ENCODE measurements around the gene PEX5. TPM values are rescaled to one million over a fixed set of nuclear protein-coding genes. Genes with fewer than 3 reads are reported as not detected.

The PEX5 gene
- polyA plus RNA-seq, 1 donor (not counting 4 experiments of a cell fraction or from before 2014, with no cell fraction given), result 14.4 TPM

- Histone ChIP-seq H3K4me1 (ENCODE audit: control insufficient read depth, extremely low read depth, insufficient read depth, low read length) (no peaks in the 10 kb centered on the region), H3K27ac (ENCODE audit: control insufficient read depth, insufficient read depth, low read length) (no peak overlapping the region), H3K27me3 (ENCODE audit: control insufficient read depth, extremely low read depth, insufficient read depth, low read length) (no peaks in the 10 kb centered on the region), H3K4me3 (ENCODE audit: control insufficient read depth in 2 of 3, extremely low read depth in 1 of 3, insufficient read depth in 2 of 3, low read depth in 1 of 3, low read length in 3 of 3) (no peak overlapping the region), H3K36me3 (ENCODE audit: control insufficient read depth in 2 of 2, extremely low read depth in 1 of 2, insufficient read depth in 2 of 2, low read length in 2 of 2) (peaks cover 27 to 28% of the 10 kb centered on the region in 2 experiments), H3K79me2 (ENCODE audit: control insufficient read depth, insufficient read depth, low read length) (no peaks in the 10 kb centered on the region), H3K9me3 (ENCODE audit: control insufficient read depth, low read depth, low read length) (peaks cover 1% of the 10 kb centered on the region), H2AFZ (ENCODE audit: control insufficient read depth, low read length) (no peak overlapping the region), H3K4me2 (ENCODE audit: control insufficient read depth, extremely low read depth, insufficient read depth, low read depth, low read length) (no peak overlapping the region), H3K9me1 (ENCODE audit: control insufficient read depth, extremely low read depth, insufficient read depth, low read length) (no peaks in the 10 kb centered on the region), H4K20me1 (ENCODE audit: control insufficient read depth, extremely low read depth, insufficient read depth, low read length) (no peaks in the 10 kb centered on the region), H3K9ac (ENCODE audit: control insufficient read depth, extremely low read depth, insufficient read depth, low read length) (no peak overlapping the region)
- dilution Hi-C loops (cut with MboI; ENCODE audit: extremely low pct_ligation_motif_present, low sequenced_read_pairs), result no loop called here
- DNase-seq (ENCODE audit: low read depth, low spot score) (no peak), FAIRE-seq (no peak)
- TF ChIP-seq CTCF (optimal IDR thresholded peaks at IDR 0.05 in 1 of 3, IDR thresholded peaks at IDR 0.05 in 1 of 3, conservative IDR thresholded peaks at IDR 0.05 in 1 of 3; ENCODE audit: extremely low read depth in 1 of 3, insufficient read depth in 2 of 3, low read length in 3 of 3) (no peak), EZH2 (IDR thresholded peaks at IDR 0.05; ENCODE audit: low read length) (no peak)
Measured at GRCh38 chr12:7209958-7210357, 20.5 kb downstream of the PEX5 start.

DNA sequence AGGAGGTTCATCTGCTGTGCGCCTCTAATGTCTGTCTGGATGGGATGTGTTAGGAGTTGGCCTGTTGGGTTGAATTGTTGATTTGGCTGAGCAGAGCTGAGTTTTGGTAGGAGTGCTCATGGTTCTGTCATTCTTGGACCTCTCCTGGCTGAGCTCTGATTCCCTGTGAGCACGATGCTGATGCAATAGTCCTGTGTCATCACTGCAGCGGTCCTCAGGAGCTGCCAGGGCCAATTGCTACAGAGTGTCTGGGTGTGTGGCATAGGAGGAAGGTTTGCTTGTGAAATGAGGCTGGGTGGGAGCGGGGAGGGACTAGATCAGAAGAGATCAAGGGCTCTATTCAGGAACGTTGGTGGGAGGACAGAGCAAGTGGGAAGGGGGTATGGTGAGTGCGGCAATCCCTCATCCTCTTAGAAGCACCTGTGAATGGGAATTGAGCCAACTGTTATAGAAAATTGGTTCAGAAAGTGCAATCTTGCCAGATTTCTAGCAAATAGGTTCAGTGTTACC, 21.2 kb downstream of the PEX5 start:
- no peak overlapping the region for H2AFZ ChIP-seq (ENCODE audit: control insufficient read depth, low read length)
- no peaks in the 10 kb centered on the region for H3K27me3 ChIP-seq (ENCODE audit: control insufficient read depth, extremely low read depth, insufficient read depth, low read length)
- peaks cover 1% of the 10 kb centered on the region for H3K9me3 ChIP-seq (ENCODE audit: control insufficient read depth, low read depth, low read length)
- no peak overlapping the region for H3K4me3 ChIP-seq (ENCODE audit: control insufficient read depth in 2 of 3, extremely low read depth in 1 of 3, insufficient read depth in 2 of 3, low read depth in 1 of 3, low read length in 3 of 3)
- H3K4me2 ChIP-seq (ENCODE audit: control insufficient read depth, extremely low read depth, insufficient read depth, low read depth, low read length), result no peak overlapping the region
- no peaks in the 10 kb centered on the region for H3K79me2 ChIP-seq (ENCODE audit: control insufficient read depth, insufficient read depth, low read length)
- DNase-seq (ENCODE audit: low read depth, low spot score), result no peak
- peaks cover 26 to 27% of the 10 kb centered on the region in 2 experiments for H3K36me3 ChIP-seq (ENCODE audit: control insufficient read depth in 2 of 2, extremely low read depth in 1 of 2, insufficient read depth in 2 of 2, low read length in 2 of 2)
- dilution Hi-C loops (cut with MboI; ENCODE audit: extremely low pct_ligation_motif_present, low sequenced_read_pairs), result no loop called here
- H3K9ac ChIP-seq (ENCODE audit: control insufficient read depth, extremely low read depth, insufficient read depth, low read length), result no peak overlapping the region
- TF ChIP-seq EZH2 (IDR thresholded peaks at IDR 0.05; ENCODE audit: low read length) (no peak), CTCF (optimal IDR thresholded peaks at IDR 0.05 in 1 of 3, IDR thresholded peaks at IDR 0.05 in 1 of 3, conservative IDR thresholded peaks at IDR 0.05 in 1 of 3; ENCODE audit: extremely low read depth in 1 of 3, insufficient read depth in 2 of 3, low read length in 3 of 3) (no peak)
- no peak for FAIRE-seq
- H4K20me1 ChIP-seq (ENCODE audit: control insufficient read depth, extremely low read depth, insufficient read depth, low read length), result no peaks in the 10 kb centered on the region
- no peaks in the 10 kb centered on the region for H3K4me1 ChIP-seq (ENCODE audit: control insufficient read depth, extremely low read depth, insufficient read depth, low read length)
- no peaks in the 10 kb centered on the region for H3K9me1 ChIP-seq (ENCODE audit: control insufficient read depth, extremely low read depth, insufficient read depth, low read length)
- H3K27ac ChIP-seq (ENCODE audit: control insufficient read depth, insufficient read depth, low read length), result no peak overlapping the region

All from keratinocyte (primary cell).